ENCODE data around the gene ID3. TPM values are rescaled to one million over a fixed set of nuclear protein-coding genes. Genes with fewer than 3 reads are reported as not detected.

ID3 gene
- polyA plus RNA-seq, 1 donor from 2014 or later = 8.0 TPM

DNA sequence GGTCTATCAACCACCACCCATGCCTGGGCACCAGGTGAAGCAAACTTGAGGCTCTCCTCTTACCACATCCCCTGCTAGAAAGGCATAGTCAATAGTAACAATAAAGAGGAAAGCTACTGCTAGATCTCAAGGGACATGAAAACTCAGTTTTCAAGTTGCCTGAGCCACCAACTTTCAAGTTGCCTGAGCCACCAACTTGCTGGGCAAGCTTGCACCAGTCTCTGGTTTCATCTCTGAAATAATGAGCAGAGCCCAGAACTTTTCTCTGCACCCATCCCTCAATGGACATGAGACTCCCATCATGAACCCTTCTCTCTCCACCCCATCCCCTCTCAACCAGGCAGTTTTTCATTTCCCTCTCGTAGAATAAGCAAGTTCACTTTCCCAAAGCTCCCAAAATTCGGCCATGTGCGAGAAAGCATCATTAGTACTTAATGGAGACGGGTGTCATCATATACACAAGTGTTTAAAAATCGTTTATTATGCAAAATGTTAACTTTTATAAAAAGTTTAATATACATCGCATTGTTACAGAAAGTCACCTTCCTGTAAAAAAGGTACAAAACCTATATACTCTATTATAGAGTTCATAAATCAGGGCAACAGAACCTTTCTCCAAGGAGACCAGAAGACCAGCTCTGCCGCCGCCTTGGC is 1.7 kb downstream of the ID3 start:
- no peaks in the 10 kb centered on the region for H3K9me3 ChIP-seq (ENCODE audit: low read length)
- H3K9ac ChIP-seq (ENCODE audit: low read length) = no peak overlapping the region
- no peak overlapping the region for H3K4me2 ChIP-seq (ENCODE audit: low read length)
- H3K27me3 ChIP-seq (ENCODE audit: insufficient read depth, low read depth, low read length) = peaks cover 70% of the 10 kb centered on the region
- H3K27ac ChIP-seq (ENCODE audit: low read length) = no peak overlapping the region
- H3K9me2 ChIP-seq (ENCODE audit: insufficient read depth, low read length) = no peaks in the 10 kb centered on the region
- H3K36me3 ChIP-seq (ENCODE audit: insufficient read depth, low read length) = no peaks in the 10 kb centered on the region
- peaks cover 4% of the 10 kb centered on the region for H3F3A ChIP-seq (ENCODE audit: insufficient read depth, low read length, poor library complexity, severe bottlenecking)
- H4K20me1 ChIP-seq (ENCODE audit: insufficient read depth) = no peaks in the 10 kb centered on the region
- H3K79me2 ChIP-seq (replicated peaks; ENCODE audit: insufficient read depth, low read length) = no peaks in the 10 kb centered on the region
- no peak for TF ChIP-seq POLR2AphosphoS5 (IDR thresholded peaks at IDR 0.05)
- no peak for TF ChIP-seq MXI1 (conservative IDR thresholded peaks at IDR 0.05; ENCODE audit: poor library complexity, severe bottlenecking)
- TF ChIP-seq TAF1 (IDR thresholded peaks at IDR 0.05; ENCODE audit: low read depth) = no peak
- TF ChIP-seq EZH2 (IDR thresholded peaks at IDR 0.05; ENCODE audit: borderline replicate concordance, insufficient read depth, low read length, poor library complexity, severe bottlenecking) = no peak
- TF ChIP-seq RAD21 (conservative IDR thresholded peaks at IDR 0.05) = no peak
- TF ChIP-seq SMC3 (conservative IDR thresholded peaks at IDR 0.05; ENCODE audit: poor library complexity) = no peak
- no peak for TF ChIP-seq EP300 (conservative IDR thresholded peaks at IDR 0.05; ENCODE audit: poor library complexity, severe bottlenecking)
- TF ChIP-seq, protein P1, sequence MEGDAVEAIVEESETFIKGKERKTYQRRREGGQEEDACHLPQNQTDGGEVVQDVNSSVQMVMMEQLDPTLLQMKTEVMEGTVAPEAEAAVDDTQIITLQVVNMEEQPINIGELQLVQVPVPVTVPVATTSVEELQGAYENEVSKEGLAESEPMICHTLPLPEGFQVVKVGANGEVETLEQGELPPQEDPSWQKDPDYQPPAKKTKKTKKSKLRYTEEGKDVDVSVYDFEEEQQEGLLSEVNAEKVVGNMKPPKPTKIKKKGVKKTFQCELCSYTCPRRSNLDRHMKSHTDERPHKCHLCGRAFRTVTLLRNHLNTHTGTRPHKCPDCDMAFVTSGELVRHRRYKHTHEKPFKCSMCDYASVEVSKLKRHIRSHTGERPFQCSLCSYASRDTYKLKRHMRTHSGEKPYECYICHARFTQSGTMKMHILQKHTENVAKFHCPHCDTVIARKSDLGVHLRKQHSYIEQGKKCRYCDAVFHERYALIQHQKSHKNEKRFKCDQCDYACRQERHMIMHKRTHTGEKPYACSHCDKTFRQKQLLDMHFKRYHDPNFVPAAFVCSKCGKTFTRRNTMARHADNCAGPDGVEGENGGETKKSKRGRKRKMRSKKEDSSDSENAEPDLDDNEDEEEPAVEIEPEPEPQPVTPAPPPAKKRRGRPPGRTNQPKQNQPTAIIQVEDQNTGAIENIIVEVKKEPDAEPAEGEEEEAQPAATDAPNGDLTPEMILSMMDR (IDR thresholded peaks at IDR 0.05; ENCODE audit: poor library complexity, severe bottlenecking) = no peak
- TF ChIP-seq, protein P2, sequence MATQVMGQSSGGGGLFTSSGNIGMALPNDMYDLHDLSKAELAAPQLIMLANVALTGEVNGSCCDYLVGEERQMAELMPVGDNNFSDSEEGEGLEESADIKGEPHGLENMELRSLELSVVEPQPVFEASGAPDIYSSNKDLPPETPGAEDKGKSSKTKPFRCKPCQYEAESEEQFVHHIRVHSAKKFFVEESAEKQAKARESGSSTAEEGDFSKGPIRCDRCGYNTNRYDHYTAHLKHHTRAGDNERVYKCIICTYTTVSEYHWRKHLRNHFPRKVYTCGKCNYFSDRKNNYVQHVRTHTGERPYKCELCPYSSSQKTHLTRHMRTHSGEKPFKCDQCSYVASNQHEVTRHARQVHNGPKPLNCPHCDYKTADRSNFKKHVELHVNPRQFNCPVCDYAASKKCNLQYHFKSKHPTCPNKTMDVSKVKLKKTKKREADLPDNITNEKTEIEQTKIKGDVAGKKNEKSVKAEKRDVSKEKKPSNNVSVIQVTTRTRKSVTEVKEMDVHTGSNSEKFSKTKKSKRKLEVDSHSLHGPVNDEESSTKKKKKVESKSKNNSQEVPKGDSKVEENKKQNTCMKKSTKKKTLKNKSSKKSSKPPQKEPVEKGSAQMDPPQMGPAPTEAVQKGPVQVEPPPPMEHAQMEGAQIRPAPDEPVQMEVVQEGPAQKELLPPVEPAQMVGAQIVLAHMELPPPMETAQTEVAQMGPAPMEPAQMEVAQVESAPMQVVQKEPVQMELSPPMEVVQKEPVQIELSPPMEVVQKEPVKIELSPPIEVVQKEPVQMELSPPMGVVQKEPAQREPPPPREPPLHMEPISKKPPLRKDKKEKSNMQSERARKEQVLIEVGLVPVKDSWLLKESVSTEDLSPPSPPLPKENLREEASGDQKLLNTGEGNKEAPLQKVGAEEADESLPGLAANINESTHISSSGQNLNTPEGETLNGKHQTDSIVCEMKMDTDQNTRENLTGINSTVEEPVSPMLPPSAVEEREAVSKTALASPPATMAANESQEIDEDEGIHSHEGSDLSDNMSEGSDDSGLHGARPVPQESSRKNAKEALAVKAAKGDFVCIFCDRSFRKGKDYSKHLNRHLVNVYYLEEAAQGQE (IDR thresholded peaks at IDR 0.05; ENCODE audit: borderline replicate concordance) = no peak
- no peak overlapping the region for H2AFZ ChIP-seq (ENCODE audit: low read depth, low read length)
- H3K4me3 ChIP-seq (ENCODE audit: low read length) = no peak overlapping the region

DNA sequence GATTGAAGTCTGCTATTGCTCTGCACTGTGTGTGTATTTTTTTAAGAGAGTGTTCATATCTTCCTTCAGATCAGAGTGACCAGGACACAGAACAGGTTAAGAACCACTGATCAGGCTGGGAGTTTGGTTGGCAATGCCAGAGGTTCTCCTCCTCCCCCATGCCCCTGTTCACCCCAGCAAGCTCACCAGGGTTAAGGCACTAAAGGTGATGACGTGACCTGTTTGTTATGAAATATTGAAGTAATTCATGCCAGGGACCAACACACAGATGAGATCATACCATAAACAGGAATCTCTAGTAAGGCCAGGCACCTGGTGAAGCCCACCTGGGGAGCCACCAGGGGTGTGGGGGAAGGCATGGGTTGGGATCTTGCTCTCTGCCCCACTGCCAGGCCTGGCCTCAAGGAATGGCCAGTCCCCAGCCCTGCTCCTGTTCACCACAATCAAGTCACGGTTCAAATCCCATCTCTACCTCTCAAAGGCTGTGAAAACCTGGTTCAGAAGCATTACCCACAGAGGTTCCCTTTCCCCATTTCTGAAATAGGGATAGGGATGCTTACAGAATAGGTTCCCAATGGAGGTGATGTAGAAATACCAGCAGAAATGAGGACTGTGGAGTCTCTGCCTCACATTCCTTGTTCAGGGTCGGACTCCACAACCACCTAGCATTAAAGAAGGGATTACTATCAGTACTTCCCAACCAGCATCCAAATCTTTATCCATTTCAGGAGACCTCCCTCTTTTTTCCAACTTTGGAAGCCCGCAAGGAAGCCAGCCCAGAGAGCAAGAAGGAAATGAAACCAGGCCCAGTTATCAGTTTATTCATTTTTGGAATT is 2.4 kb downstream of the ID3 start:
- no peaks in the 10 kb centered on the region for H3K79me2 ChIP-seq (replicated peaks; ENCODE audit: insufficient read depth, low read length)
- peaks cover 70% of the 10 kb centered on the region for H3K27me3 ChIP-seq (ENCODE audit: insufficient read depth, low read depth, low read length)
- H3K4me3 ChIP-seq (ENCODE audit: low read length) = no peak overlapping the region

More for the DNA sequence above, 2.4 kb downstream of the ID3 start:
- Histone ChIP-seq H3K9me3 (ENCODE audit: low read length) (no peaks in the 10 kb centered on the region), H3K27ac (ENCODE audit: low read length) (no peak overlapping the region), H3K9ac (ENCODE audit: low read length) (no peak overlapping the region), H3K4me2 (ENCODE audit: low read length) (no peak overlapping the region), H4K20me1 (ENCODE audit: insufficient read depth) (no peaks in the 10 kb centered on the region), H3K36me3 (ENCODE audit: insufficient read depth, low read length) (no peaks in the 10 kb centered on the region), H3F3A (ENCODE audit: insufficient read depth, low read length, poor library complexity, severe bottlenecking) (peaks cover 4% of the 10 kb centered on the region), H3K9me2 (ENCODE audit: insufficient read depth, low read length) (no peaks in the 10 kb centered on the region), H2AFZ (ENCODE audit: low read depth, low read length) (no peak overlapping the region)
- no peak for TF ChIP-seq POLR2AphosphoS5 (IDR thresholded peaks at IDR 0.05)
- no peak for TF ChIP-seq RAD21 (conservative IDR thresholded peaks at IDR 0.05)
- no peak for TF ChIP-seq MXI1 (conservative IDR thresholded peaks at IDR 0.05; ENCODE audit: poor library complexity, severe bottlenecking)
- no peak for TF ChIP-seq SMC3 (conservative IDR thresholded peaks at IDR 0.05; ENCODE audit: poor library complexity)
- TF ChIP-seq EZH2 (IDR thresholded peaks at IDR 0.05; ENCODE audit: borderline replicate concordance, insufficient read depth, low read length, poor library complexity, severe bottlenecking) = no peak
- TF ChIP-seq, protein P1 (IDR thresholded peaks at IDR 0.05; ENCODE audit: poor library complexity, severe bottlenecking) = no peak
- TF ChIP-seq EP300 (conservative IDR thresholded peaks at IDR 0.05; ENCODE audit: poor library complexity, severe bottlenecking) = no peak
- no peak for TF ChIP-seq TAF1 (IDR thresholded peaks at IDR 0.05; ENCODE audit: low read depth)
- TF ChIP-seq, protein P2 (IDR thresholded peaks at IDR 0.05; ENCODE audit: borderline replicate concordance) = no peak

Measured in neural cell (in vitro differentiated cells).